Lung (tissue), 12 donors: ENCODE data around the gene ANKRD23. TPM values are rescaled to one million over a fixed set of nuclear protein-coding genes. Genes with fewer than 3 reads are reported as not detected.

ENCODE experiments used
- ATAC-seq: fragments of 200-7000 bp; cut with Tn5 transposase; one replicate; pipeline ENCODE4 v1.9.1; 2020; ENCODE audit warnings: moderate number of reproducible peaks; ENCODE audit not compliant: insufficient read depth, low FRiP score
- DNase-seq, 3 donors: peaks; one replicate each; pipeline ENCODE4 v3.0.0-alpha.2; 2013 to 2017
- H3K27ac ChIP-seq, 2 donors: one replicate each; pipeline ENCODE4 v1.5.1; 2013; ENCODE audit warnings: mild to moderate bottlenecking in 2 of 2, moderate library complexity in 2 of 2, control low read depth in 1 of 2, inconsistent platforms in 1 of 2, low read depth in 1 of 2, low read length in 1 of 2
- H3K27me3 ChIP-seq, 3 donors: one replicate each; pipeline ENCODE4 v1.5.1; 2013; ENCODE audit warnings: low read length in 2 of 3; ENCODE audit not compliant: control insufficient read depth in 3 of 3, insufficient read depth in 3 of 3
- H3K36me3 ChIP-seq, 4 donors: one replicate each; pipeline ENCODE4 v1.5.1; 2013; ENCODE audit warnings: low read length in 4 of 4, mild to moderate bottlenecking in 1 of 4, moderate library complexity in 1 of 4; ENCODE audit not compliant: control insufficient read depth in 4 of 4, insufficient read depth in 4 of 4
- H3K4me1 ChIP-seq, 5 donors: one replicate each; pipeline ENCODE4 v1.5.1; 2013; ENCODE audit warnings: low read length in 5 of 5, mild to moderate bottlenecking in 2 of 5, moderate library complexity in 1 of 5; ENCODE audit not compliant: control insufficient read depth in 5 of 5, insufficient read depth in 5 of 5
- H3K4me3 ChIP-seq: one replicate; pipeline ENCODE4 v1.5.1; 2013; ENCODE audit warnings: mild to moderate bottlenecking, control low read depth, moderate library complexity
- H3K9ac ChIP-seq, 2 donors: one replicate each; pipeline ENCODE4 v1.5.1; 2013; ENCODE audit warnings: low read length in 2 of 2, control low read depth in 1 of 2; ENCODE audit not compliant: insufficient read depth in 1 of 2
- H3K9me3 ChIP-seq, 4 donors: one replicate each; pipeline ENCODE4 v1.5.1; 2013; ENCODE audit warnings: low read length in 3 of 4, mild to moderate bottlenecking in 1 of 4, moderate library complexity in 1 of 4; ENCODE audit not compliant: control insufficient read depth in 4 of 4, insufficient read depth in 3 of 4
- WGBS, 2 donors: extraction: QIAGEN DNeasy Blood & Tissue Kit; methylation state at CpG; one replicate each; pipeline ENCODE4 v1.1.7; 2013; 5-methylcytosine and 5-hydroxymethylcytosine counted together
- polyA plus RNA-seq, 2 donors: library from polyadenylated mRNA; stranded (reverse); fragments of 200-250 nt; gene quantifications; one replicate each; pipeline ENCODE4 v1.2.1, GENCODE V29; 2013
- total RNA-seq, 2 donors: library from RNA; depleted of rRNA in 1 of 2; stranded (reverse); fragments of >200 nt in 1 of 2; gene quantifications; one replicate each; pipeline ENCODE4 v1.2.1, GENCODE V29; 2014 to 2021
- TF ChIP-seq, protein P1 (sequence below): IDR thresholded peaks from 2 replicates; pipeline ENCODE4 v1.5.1; 2012; ENCODE audit warnings: mild to moderate bottlenecking; ENCODE audit errors: control extremely low read depth, extremely low read depth
- donor health status: control.
- donor health status: control.
- donor health status: Bipolar disorder and iron deficiency.
- donor health status: healthy.
- donor health status: DM: yes; HTN: yes; CAD: no.

ANKRD23 gene
- total and polyA plus RNA-seq, 4 donors = 1.5 to 6.9 (median 4.4) TPM

DNA sequence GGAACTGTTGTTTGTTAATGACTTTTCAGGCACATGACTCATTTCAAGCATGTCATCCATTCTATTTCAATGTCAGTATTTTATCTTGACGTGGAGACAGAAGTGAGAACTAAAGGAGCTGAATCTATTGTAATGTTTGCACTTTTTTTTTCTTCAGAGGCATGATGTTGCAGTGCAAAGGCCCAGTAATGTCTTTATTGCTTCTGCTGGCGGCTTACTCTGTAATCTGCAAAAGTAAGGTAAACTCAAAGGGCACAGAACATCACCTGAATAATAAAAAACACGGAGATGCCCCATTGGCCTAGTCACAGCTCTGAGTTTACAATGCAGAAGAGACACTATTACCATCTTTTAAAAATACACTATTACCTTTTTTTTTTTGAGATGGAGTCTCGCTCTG lies 30.2 kb downstream of the ANKRD23 start:
- Histone ChIP-seq H3K9ac (no peak overlapping the region), H3K9me3 (no peaks in the 10 kb centered on the region), H3K4me3 (no peak overlapping the region), H3K27ac (no peak overlapping the region), H3K27me3 (no peaks in the 10 kb centered on the region), H3K36me3 (peaks cover 0 to 16% (median 11%) of the 10 kb centered on the region in 4 donors), H3K4me1 (peaks cover 7 to 24% (median 19%) of the 10 kb centered on the region in 5 donors)
- TF ChIP-seq, protein P1, sequence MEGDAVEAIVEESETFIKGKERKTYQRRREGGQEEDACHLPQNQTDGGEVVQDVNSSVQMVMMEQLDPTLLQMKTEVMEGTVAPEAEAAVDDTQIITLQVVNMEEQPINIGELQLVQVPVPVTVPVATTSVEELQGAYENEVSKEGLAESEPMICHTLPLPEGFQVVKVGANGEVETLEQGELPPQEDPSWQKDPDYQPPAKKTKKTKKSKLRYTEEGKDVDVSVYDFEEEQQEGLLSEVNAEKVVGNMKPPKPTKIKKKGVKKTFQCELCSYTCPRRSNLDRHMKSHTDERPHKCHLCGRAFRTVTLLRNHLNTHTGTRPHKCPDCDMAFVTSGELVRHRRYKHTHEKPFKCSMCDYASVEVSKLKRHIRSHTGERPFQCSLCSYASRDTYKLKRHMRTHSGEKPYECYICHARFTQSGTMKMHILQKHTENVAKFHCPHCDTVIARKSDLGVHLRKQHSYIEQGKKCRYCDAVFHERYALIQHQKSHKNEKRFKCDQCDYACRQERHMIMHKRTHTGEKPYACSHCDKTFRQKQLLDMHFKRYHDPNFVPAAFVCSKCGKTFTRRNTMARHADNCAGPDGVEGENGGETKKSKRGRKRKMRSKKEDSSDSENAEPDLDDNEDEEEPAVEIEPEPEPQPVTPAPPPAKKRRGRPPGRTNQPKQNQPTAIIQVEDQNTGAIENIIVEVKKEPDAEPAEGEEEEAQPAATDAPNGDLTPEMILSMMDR = no peak
- 94 to 96% methylated on average over 4 of the region's 4 CpGs for WGBS, 2 donors
- DNase-seq (no peak), ATAC-seq (no peak)

DNA sequence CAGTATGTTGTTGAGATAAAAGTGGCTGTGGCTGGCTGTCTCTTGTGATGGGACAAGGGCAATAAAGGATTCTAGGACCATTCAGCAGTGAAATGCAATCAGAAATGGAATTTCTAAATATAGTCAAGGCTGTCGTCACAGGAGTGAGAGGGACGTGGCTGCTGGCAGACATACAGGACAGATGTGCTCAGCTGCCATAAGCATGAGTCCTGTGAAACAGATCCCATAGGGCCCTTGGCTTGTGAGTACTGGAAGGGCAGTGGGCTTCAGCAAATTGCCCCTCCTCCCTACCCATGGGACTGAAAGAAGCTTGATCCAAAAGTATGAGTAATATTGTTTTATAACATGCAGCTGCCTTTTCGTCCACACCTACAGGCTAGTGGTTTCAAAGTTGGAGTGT lies 31.9 kb downstream of the ANKRD23 start:
- Histone ChIP-seq H3K4me3 (no peak overlapping the region), H3K4me1 (peaks cover 3 to 13% (median 8%) of the 10 kb centered on the region in 5 donors), H3K9ac (no peak overlapping the region), H3K27ac (peak overlapping the region in 1 of 2 donors; percentile 70), H3K9me3 (no peaks in the 10 kb centered on the region), H3K36me3 (peaks cover 0 to 12% (median 9%) of the 10 kb centered on the region in 4 donors), H3K27me3 (no peaks in the 10 kb centered on the region)
- ATAC-seq = no peak
- TF ChIP-seq, protein P1 = no peak
- 52 to 54% methylated on average over 3 of the region's 3 CpGs for WGBS, 2 donors
- DNase-seq = peak; percentile 71 to 85 (median 81)

DNA sequence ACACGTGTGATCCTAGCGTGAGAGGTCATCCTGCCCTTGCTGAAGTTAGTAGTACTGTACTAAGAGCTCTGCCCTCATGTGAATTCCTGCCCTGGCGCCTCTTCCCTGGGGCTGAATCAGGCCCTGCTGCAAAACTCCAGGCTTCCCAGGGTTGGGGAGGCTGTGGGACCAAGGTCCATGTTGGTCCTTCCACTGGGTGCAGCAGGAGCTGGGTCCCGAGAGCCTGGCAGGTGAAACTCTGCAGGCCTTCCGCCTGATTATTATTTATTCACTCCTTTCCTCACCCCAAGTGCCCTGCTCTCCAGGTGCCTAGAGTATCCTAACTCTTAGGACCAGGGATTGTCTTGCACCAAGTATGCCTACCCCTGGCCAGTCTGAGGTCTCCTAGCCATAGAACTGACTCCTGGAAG lies 33.0 kb downstream of the ANKRD23 start:
- TF ChIP-seq, protein P1 = no peak
- H3K4me1 ChIP-seq = peaks cover 3 to 13% (median 7%) of the 10 kb centered on the region in 5 donors

More for the DNA sequence above, 33.0 kb downstream of the ANKRD23 start:
- peak overlapping the region in 1 of 2 donors; percentile 37 for H3K27ac ChIP-seq
- WGBS, 2 donors = 83 to 96% methylated on average over 5 of the region's 5 CpGs
- H3K9me3 ChIP-seq = no peaks in the 10 kb centered on the region
- H3K4me3 ChIP-seq = no peak overlapping the region
- ATAC-seq (no peak), DNase-seq (no peak)
- H3K9ac ChIP-seq = no peak overlapping the region
- no peaks in the 10 kb centered on the region for H3K27me3 ChIP-seq
- H3K36me3 ChIP-seq = peaks cover 0 to 12% (median 9%) of the 10 kb centered on the region in 4 donors
